Cortex of kidney (tissue), 1 donor: ENCODE measurements around the gene NPLOC4.
"Not testable (repeated sequence)": the region's sequence is repeated elsewhere in the genome, so short reads cannot be mapped to it uniquely, and the experiment has no call there.

Source experiments
- DNase-seq: peaks from one replicate; lab custom pipeline; 2025; lab: John Stamatoyannopoulos, UW

The NPLOC4 gene

DNA sequence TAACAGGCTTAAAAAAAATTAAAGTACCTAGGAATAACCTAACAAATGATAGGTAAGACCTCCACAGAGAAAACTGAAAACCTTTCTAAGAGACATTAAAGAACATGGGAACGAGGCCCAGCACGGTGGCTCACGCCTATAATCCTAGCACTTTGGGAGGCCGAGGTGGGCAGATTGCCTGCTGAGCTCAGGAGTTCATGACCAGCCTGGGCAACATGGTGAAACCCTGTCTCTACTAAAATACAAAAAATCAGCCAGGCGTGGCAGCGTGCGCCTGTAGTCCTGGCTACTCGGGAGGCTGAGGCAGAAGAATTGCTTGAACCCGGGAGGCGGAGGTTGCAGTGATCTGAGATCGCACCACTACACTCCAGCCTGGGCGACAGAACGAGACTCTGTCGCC lies 52.1 kb downstream of the NPLOC4 start:
- not testable (repeated sequence) for DNase-seq

DNA sequence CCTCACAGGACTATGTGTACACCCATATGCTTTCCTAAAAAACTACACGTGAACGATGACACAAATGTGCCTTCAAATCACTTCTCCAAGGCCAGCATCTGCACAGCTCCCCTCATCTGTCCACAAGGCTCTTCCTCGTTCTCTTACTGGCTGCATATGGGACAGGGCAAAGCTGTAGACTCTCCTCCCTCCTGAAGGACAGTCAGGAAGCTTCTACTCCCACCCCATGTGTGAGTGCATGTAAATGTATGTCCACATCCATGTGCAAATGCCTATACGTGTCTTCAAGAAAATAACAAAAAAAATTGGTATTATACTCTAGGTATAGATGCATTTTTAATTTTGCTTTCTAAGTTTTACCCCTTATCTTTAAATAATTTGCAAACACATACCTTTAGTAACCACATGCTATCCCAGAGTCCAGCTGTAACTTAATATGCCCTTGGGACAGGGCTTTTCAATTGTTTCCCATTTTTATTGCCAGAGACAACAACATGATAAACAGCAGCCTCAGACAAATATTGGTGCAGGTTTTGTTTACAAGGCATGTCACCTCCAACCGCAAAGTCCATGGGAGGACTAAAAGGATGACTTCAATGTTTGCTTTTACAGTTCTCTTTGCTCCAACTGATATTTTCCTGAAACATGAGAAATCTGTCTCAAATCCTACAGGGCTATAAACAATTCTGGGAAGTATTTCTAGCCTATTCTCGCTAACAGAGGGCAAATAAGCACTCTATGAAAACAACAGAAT lies 53.1 kb downstream of the NPLOC4 start:
- no peak for DNase-seq

DNA sequence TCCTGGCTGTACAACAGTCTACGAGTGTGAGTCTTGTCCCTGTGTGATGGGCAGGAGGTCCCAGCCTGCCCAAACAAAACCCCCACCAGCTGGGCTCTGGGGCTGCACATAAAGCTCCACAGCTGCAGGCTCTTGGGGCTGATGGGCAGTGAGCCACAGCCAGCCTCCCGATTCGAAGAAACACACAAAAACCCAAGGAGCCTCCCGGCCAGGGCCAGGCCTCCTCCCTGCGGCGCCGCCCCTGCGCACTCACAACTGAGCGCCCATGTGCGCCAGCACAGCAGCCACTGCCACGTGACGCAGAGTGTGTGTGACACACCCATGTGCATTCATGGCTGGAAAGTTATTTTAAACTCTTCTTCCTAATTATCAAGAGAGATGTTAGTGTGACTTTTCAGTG lies 54.2 kb downstream of the NPLOC4 start:
- no peak for DNase-seq

DNA sequence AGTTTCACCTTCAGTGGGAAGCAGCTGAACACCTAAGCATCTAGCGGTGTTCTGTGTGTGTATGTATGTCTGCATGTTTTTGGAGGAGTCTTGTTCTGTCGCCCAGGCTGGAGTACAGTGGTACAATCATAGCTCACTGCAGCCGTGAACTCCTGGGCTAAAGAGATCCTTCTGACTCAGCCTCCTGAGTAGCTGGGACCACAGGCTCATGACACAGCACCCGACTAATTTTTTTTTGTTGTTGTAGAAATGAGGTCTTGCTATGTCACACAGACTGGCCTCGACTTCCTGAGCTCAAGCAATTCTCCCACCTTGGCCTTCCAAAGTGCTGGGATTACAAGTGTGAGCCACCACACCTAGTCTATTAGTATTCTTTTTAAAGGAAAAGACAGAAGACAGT lies 54.6 kb downstream of the NPLOC4 start:
- DNase-seq, result no peak

DNA sequence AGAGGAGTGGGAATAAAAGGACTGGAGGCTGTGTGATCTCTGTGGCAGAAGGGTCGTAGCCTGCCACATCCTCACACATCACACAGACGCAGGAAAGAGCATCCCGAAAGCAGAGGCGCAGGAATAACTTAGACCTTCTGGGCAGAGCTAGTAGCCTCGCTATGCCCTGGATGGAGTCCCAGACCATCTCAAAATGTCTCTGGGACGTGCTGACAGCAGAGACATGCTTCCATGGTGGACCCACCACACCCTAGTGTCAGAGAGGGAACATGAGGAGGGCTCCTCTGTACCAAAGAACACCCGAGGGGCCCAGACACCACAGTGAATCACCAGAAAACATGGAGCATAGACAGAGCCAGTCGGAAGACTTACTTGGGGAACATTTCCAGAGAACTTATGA lies 55.2 kb downstream of the NPLOC4 start:
- no peak for DNase-seq

DNA sequence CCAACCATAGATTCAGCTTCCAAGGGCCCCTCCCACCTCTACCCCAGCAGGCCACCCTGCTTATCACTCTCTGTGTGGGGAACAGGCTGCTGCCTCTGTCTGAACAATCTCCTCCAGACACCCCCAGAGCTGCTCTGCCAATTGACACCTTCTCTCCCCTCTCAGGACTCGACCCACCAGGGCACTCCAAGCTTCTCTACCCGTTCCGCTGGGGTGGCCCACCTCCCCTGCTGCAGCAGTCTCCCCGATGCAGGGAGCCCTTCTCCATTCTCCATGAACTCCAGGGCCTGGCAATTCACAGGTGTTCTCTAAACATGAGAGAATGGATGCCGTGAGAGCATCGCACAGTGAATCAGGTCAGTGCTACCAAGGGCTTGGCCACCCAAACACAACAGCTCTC lies 56.4 kb downstream of the NPLOC4 start:
- DNase-seq, result no peak

DNA sequence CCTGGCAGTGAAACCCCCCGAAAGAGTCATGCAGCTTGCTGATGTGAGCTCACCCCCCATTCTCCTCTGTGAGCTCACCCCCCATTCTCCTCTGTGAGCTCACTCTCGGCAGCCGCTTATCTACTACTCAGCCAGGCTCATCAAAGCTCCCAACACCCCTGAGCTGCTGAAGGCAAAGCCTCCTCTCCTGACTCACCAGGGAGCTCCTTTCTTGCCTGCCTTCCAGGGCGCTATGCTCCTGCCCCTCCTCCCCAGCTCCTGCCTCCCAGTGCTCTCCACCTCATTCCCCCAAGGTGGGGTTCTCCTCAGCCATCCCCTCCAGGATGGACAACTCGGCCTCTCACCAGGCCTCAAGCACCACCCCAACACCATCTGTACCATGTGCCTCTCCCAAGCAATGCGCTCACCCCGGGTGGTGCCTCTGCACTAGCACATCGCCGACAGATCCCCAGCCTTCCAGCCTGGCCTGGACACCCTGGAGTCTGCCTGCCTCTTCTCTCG lies 57.0 kb downstream of the NPLOC4 start:
- DNase-seq, result no peak

DNA sequence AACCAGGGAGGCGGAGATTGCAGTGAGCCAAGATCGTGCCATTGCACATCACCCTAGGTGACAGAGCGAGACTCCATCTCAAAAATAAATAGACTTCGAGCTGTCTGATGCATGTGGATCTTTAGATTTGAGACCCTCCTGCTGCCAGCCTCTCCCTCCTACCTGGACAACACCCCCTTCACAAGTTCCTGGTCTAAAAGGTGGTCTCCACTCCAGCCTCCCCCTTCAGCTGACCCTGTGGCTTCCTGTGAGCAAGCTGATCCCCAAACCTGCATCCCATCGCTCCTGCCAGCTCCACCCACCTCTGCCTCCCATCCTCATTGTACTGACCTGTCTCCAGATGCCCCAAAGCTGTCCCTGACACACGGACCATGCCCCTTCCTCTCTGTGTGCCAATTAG lies 57.6 kb downstream of the NPLOC4 start:
- no peak for DNase-seq

DNA sequence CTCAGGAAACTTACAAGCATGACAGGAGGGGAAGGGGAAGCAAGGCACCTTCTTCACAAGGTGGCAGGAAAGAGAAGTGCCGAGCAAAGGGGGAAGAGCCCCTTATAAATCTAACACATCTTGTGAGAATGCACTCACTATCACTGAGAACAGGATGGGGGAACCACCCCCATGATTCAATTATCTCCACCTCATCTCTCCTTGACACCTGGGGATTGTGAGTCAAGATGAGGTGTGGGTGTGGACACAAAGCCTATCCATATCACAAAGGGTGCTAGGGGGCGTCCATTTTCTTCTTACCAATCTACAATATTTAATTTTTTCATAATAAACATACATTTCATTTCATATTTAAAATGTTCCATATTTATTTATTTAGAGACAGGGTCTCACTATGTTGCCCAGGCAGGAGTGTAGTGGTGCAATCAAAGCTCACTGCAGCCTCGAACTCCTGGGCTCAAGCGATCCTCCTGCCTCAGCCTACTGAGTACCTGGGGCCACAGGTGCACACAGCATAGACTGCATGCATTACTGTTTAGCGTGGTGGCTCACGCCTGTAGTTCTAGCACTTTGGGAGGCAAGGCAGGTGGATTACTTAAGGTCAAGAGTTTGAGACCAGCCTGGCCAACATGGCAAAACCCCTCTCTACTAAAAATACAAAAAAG lies 58.2 kb downstream of the NPLOC4 start:
- DNase-seq, result no peak

DNA sequence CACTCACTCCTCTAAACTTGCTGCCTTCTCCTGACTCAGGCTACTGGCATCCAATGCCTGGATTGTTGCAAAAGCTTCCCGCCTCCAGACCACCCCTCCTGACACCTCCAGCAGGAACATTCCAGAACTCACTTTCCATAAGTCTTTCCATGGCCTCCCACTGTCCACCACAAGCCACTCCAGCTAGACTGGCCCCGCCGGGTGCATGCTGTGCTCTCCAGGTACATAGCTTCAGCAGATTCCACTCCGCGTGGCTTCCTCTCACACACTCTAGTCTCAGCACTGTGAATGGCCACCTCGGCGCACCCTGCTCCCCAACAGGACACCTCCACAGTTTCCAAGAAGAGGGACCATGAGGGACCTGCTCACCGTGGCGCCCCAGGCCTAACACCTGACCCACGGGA lies 58.9 kb downstream of the NPLOC4 start:
- DNase-seq, result no peak

DNA sequence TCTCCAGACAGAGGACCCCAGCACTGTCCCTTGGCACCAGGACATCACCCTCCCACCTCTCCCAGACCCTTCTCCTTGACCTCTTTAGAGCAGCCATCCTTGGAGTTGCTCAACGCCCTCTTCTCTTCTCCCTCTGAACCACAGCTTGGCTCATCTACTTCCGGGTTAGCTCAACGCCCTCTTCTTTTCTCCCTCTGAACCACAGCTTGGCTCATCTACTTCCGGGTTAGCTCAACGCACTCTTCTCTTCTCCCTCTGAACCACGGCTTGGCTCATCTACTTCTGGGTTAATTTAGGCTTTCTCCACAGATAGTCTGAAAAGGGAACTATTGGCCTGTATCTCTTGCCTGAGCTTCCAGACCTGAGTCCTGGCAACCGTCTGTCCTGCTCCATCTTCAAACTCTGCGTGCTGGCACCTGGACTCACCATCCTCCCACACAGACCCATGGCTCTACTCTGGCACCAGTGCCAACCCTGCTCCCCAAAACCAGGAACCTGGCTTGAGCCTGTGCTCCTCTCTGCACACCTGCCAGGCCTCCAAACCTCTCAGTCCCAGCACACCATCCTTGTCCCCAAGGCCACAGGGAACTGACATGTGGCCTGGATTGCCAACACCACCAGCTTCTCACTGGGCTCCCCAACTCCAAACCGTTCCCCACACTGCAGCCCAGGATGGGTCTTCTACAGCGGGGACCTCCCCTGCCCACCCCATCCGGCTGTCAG lies 59.5 kb downstream of the NPLOC4 start:
- no peak for DNase-seq

DNA sequence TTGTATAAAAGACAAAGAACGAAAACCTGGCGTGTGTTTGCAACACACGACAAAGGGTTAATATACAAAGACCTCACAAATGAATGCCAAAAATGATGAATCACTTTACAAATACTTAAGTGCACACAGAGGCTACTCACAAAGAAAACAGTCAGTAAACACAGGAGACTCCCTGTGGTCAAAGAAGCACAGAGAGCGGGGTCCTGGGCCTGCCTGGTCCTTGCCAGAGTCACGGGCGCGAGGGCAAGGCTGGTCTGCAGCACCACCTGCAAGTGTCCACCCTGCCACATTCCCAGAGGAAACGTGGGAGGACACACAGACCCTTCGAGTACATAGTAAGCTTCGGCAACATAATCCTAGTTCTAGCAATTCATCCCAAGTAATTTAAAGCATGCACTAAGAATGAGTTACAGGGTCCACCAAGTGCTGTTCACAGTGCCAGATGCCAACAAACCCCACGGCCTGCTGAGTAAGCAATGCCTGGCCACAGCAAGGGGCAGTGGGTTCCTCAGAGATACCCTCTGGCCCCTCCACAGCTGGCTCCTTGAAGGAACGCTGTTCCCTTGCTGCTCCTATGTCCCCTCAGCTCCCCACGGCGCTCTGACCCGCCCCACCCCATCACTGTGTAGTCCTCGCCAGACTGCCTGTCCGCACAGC lies 60.2 kb downstream of the NPLOC4 start:
- DNase-seq, result no peak

DNA sequence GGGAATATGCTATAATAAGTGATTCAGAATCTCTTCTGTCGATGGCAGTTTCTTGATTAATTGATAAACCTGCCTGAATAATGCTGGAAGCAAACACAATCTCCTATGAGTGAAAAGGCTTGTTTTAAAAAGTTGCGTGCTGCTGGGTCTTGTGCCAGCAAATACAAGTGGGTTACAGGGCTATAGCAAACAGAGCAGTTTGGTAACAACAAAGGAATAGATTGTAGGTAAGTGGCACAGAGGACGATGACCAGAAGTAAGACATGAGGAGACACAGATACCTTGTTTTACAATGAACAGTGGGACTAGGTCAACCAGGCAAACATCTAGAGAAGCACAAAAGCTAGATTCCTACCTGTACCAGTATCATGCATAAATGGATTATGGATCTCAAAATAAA lies 61.1 kb downstream of the NPLOC4 start:
- no peak for DNase-seq

DNA sequence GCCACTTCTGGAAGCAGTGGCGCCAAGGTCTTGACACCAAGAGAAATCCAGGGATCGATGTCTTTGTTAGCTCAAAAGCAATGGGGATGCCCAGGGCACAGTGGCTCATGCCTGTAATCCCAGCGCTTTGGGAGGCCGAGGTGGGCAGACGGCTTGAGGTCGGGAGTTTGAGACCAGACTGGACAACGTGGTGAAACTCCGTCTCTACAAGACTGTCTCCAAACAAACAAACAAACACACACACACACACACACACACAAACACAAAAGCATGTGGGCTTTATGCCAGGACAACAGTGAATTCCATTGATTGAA lies 62.3 kb downstream of the NPLOC4 start:
- no peak for DNase-seq

DNA sequence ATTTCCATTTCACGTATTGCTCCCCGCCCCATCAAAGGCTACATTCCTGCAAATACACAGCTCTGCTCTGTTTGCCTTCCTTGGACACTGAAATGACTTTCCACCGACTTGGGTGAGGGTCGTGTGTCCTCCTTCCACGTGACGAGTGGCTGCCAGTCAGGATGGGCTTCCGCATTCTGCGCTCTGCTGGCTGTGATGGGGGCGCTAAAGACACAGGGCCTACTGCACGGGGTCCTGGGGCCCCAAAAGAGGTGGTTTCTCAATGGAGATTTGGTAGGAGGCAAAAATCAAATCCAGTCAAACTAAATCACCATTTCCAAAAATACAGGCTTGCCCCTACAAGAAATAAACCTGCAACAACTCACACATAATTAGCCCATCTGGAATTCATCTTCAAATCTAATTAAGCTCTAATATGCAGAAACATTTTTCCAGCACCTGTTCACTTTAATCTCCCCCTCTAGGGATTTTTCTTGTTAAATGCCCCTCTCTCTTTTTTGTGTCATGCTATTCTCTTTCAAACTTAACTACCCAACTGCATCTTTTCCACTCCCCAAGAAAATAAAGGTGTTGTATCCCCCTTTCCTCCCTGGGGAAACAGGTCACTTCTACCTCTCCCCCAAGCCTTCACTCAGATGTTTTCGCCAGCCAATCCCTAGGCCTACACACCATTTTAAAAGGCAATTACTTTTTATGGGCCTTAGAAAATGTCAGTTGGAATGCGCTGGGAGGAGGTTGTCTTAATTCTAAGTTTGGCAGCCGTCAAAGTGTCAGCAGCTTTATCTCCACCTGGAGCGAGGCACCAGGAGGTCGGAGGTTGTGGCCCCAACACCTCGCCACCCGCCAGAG lies 62.9 kb downstream of the NPLOC4 start:
- no peak for DNase-seq

DNA sequence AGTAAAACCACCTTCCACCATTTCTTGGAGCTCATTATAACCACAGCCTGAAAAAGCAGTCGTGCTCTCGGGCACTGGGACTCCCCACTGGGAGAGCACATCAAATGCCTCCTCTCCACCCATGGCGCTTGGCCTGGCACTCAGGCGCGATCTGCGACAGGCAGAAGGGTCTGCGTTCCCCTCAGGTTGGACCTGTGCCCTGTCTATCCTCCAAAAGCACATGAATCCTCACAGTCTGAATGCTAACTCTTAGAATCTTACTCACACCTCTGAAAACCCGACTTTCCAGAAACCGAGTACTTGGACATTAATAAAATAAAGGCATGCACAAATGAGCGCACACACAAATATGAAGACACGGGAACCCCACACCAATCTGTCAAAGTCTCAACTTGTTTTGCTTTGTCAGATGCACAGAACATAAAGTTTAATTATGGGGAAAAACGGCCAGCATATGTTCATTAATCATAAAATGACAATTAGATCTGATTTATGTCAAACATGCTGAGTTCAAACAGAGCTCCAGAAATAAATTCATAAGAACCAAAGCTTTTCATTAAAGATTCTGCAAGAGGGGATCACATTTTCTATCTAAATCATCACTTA lies 64.2 kb downstream of the NPLOC4 start:
- DNase-seq, result no peak

DNA sequence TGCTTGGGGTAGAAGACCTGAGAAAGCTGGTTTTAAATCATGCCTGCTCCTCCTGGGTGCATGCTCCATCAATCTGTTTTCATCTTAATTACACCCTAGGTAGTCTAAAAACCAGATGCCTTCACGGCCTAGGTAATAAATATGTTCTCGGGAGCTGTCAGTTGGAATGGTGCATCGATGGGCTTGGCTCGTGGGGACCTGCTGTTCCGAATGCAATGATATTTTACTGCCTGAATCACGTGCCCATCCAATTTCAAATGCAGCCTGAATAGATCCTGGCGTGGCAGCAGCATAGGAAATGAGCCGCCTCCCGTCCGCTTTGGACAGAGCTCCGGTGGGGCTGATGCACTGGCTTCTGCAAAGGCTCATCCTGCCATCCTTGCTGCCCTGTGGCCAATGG lies 65.9 kb downstream of the NPLOC4 start:
- no peak for DNase-seq

DNA sequence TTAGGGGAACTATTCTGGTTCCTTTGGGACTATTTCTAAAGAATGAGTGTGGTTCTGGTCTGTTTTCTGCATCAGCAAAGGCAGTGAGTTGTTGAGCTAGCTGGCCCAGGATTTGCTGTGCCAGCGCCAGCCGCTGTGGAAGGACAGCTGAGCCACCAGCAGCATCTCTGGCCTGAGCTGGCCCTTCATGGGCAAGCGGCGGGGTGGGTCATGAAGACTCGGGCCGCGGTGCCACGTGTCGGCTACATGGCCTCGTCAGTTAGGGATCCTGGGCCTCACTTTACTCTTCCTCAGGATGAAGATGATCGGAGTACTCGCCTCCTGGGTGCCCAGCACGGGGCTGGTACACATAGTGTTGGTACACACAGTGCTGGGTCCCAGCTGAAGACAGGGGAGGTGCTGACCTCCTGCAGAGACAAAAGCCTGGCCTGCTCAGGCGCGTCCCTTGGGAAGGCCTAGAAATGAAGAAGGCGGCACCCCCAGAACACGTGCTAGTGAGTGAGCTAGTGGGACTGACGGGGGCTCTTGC lies 66.9 kb downstream of the NPLOC4 start:
- DNase-seq, result no peak

DNA sequence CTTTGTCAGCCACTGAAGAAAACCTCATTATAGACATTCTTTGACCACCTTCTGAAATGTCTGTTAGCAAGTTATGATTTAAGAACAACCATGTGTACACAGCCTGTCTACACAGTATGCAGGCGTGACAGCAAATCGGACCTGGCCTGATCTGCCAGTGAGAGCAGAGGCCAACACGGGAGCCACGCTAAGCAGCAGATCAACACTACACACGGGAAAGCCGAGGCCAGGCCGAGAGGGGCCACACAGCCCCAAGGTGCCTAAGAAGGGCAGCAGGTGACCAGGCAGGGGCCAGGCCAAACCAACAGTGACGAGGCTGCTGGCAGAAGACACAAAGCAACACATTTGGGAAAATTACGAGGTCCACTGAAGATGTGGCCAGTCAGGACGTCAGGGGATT lies 68.5 kb downstream of the NPLOC4 start:
- DNase-seq, result no peak

DNA sequence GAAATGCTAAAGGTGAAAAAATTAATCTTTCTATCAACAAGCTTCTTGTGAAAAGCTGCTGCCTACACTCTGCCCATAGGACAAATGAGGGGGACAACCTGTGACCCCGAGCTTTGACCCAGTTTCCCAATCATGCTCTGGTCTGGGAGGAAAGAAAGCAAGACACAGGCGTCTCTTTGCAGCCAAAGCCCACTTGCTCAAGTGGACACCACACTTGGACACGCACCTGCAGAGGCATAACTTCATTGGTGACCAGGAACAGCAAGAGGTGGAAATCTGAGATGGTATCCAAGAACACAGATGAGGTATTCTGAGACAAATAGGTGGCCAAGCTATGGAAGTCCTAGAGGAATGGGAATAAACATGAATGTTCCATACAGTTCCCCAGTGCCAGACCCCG lies 69.7 kb downstream of the NPLOC4 start:
- DNase-seq, result no peak
